ENCODE measurements around the gene GPR183. TPM values are rescaled to one million over a fixed set of nuclear protein-coding genes. Genes with fewer than 3 reads are reported as not detected.

The GPR183 gene
- polyA plus RNA-seq, 4 donors: 2.4 to 5.7 (median 5.5) TPM; not detected in 1

DNA sequence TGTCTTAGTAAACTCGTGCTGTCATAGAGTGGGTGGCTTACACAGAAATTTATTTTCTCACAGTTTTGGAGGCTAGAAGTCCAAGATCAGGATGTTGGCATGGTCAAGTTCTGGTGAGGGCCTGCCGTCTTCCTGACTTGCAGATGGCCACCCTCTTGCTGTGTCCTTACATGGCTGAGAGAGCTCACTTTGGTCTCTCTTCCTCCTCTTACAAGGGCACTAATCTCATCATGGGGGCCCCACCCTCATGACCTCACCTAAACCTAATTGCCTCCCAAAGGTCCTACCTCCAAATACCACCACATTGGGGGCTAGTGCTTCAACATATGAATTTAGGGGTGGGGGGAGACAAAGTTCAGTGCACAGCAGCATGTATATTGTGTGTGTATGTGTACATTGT, 34.7 kb downstream of the GPR183 start:
- Histone ChIP-seq H3K36me3 (ENCODE audit: control insufficient read depth in 3 of 3, insufficient read depth in 2 of 3, low read depth in 1 of 3, low read length in 3 of 3) (peaks cover 0 to 16% (median 0%) of the 10 kb centered on the region in 3 donors), H3K9me3 (ENCODE audit: control insufficient read depth in 2 of 2, insufficient read depth in 1 of 2, low read depth in 1 of 2, low read length in 1 of 2) (peaks cover 0 to 9% of the 10 kb centered on the region in 2 donors), H3K4me1 (ENCODE audit: control insufficient read depth in 3 of 3, insufficient read depth in 2 of 3, low read depth in 1 of 3, low read length in 2 of 3) (no peaks in the 10 kb centered on the region), H3K4me3 (ENCODE audit: low read depth in 1 of 3, low read length in 3 of 3) (no peak overlapping the region), H3K27ac (ENCODE audit: low read depth in 1 of 3, low read length in 2 of 3) (peak overlapping the region in 1 of 3 donors; percentile 27), H3K27me3 (ENCODE audit: control insufficient read depth in 3 of 3, insufficient read depth in 3 of 3, low read length in 3 of 3) (no peaks in the 10 kb centered on the region)
- DNase-seq (no peak), FAIRE-seq (no peak)
- WGBS, 3 donors: 96 to 100% (median 97%) methylated on average over 2 of the region's 2 CpGs

DNA sequence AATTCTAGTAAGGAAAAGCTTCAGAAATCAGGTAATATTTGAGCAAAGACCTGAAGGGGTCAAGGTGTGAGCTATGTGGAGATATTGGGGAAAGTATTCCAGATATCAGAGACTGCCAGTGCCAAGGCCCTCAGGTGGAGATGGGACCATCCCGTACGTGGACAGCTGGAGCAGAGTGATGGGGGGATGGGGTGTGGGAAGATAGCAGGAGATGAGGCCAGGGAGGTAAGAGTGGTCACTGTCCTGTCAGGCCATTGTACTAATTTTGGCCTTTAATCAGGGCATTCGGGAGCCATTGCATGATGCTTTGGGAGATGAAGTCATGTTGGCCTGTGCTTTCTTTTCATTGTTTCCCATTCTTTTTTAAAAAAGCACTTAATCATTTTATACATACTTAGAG, 36.0 kb downstream of the GPR183 start:
- Histone ChIP-seq H3K36me3 (ENCODE audit: control insufficient read depth in 3 of 3, insufficient read depth in 2 of 3, low read depth in 1 of 3, low read length in 3 of 3) (peaks cover 0 to 12% (median 0%) of the 10 kb centered on the region in 3 donors), H3K9me3 (ENCODE audit: control insufficient read depth in 2 of 2, insufficient read depth in 1 of 2, low read depth in 1 of 2, low read length in 1 of 2) (peaks cover 0 to 9% of the 10 kb centered on the region in 2 donors), H3K27ac (ENCODE audit: low read depth in 1 of 3, low read length in 2 of 3) (peak overlapping the region in 1 of 3 donors; percentile 1), H3K4me1 (ENCODE audit: control insufficient read depth in 3 of 3, insufficient read depth in 2 of 3, low read depth in 1 of 3, low read length in 2 of 3) (no peaks in the 10 kb centered on the region), H3K4me3 (ENCODE audit: low read depth in 1 of 3, low read length in 3 of 3) (no peak overlapping the region), H3K27me3 (ENCODE audit: control insufficient read depth in 3 of 3, insufficient read depth in 3 of 3, low read length in 3 of 3) (no peaks in the 10 kb centered on the region)
- no peak for FAIRE-seq
- DNase-seq: no peak
- WGBS, 3 donors: 80 to 94% (median 86%) methylated on average over 3 of the region's 3 CpGs

DNA sequence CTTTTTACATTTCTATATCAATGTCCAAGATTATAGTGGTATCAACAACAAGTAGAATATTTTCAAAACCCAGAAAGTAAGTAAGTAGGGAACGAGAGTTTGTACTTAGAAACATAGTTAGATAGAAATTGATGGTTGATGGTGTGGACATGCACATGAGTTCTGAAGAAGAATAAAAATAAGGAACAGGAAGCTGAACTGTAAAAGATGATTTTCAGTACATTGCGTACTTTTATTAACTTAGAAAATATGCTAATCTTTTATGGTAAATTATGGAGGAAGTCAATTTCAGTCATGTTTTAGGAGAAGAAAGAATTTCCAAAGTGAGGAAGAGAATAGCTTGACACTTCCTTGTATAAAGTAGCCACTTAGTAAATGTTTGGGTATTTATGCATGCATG, 36.7 kb downstream of the GPR183 start:
- no peak for DNase-seq
- peak; percentile 15 for FAIRE-seq
- 68 to 95% (median 86%) methylated on average over 2 of the region's 2 CpGs for WGBS, 3 donors
- Histone ChIP-seq H3K36me3 (ENCODE audit: control insufficient read depth in 3 of 3, insufficient read depth in 2 of 3, low read depth in 1 of 3, low read length in 3 of 3) (peaks cover 0 to 11% (median 0%) of the 10 kb centered on the region in 3 donors), H3K4me1 (ENCODE audit: control insufficient read depth in 3 of 3, insufficient read depth in 2 of 3, low read depth in 1 of 3, low read length in 2 of 3) (no peaks in the 10 kb centered on the region), H3K27me3 (ENCODE audit: control insufficient read depth in 3 of 3, insufficient read depth in 3 of 3, low read length in 3 of 3) (no peaks in the 10 kb centered on the region), H3K4me3 (ENCODE audit: low read depth in 1 of 3, low read length in 3 of 3) (no peak overlapping the region), H3K27ac (ENCODE audit: low read depth in 1 of 3, low read length in 2 of 3) (no peak overlapping the region), H3K9me3 (ENCODE audit: control insufficient read depth in 2 of 2, insufficient read depth in 1 of 2, low read depth in 1 of 2, low read length in 1 of 2) (peaks cover 0 to 9% of the 10 kb centered on the region in 2 donors)

DNA sequence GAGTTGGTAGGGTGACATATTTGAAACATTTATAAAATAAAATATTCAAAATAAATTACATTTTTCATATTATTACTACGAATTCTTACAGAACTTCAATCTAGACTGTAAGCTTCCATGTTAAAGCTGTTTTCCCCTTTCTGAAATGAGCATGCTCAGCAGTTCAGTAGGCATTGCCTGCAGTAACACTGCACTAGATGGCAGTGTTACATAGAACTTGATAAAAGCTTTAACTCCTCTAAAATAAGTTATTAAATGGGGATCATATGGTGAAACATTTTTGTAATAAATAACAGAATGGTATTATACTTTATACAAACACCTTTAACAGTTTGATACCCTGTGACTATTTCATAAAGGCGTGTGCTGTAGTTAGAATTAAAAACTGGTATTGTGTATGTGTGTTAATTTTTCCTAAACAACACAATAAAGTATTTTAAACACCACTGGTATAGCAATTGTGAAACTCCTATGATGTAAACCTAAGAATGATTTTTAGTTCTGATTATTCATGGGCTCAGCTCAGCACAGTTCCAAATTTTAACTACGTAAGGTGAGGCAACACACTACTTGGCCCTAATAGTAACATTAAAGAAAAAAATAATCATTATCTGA, 37.5 kb downstream of the GPR183 start:
- Histone ChIP-seq H3K27ac (ENCODE audit: low read depth in 1 of 3, low read length in 2 of 3) (no peak overlapping the region), H3K4me1 (ENCODE audit: control insufficient read depth in 3 of 3, insufficient read depth in 2 of 3, low read depth in 1 of 3, low read length in 2 of 3) (no peaks in the 10 kb centered on the region), H3K36me3 (ENCODE audit: control insufficient read depth in 3 of 3, insufficient read depth in 2 of 3, low read depth in 1 of 3, low read length in 3 of 3) (peaks cover 0 to 9% (median 1%) of the 10 kb centered on the region in 3 donors), H3K9me3 (ENCODE audit: control insufficient read depth in 2 of 2, insufficient read depth in 1 of 2, low read depth in 1 of 2, low read length in 1 of 2) (peaks cover 0 to 9% of the 10 kb centered on the region in 2 donors), H3K27me3 (ENCODE audit: control insufficient read depth in 3 of 3, insufficient read depth in 3 of 3, low read length in 3 of 3) (no peaks in the 10 kb centered on the region), H3K4me3 (ENCODE audit: low read depth in 1 of 3, low read length in 3 of 3) (no peak overlapping the region)
- 62 to 80% (median 65%) methylated on average over 3 of the region's 3 CpGs for WGBS, 3 donors
- FAIRE-seq (peak; percentile 36), DNase-seq (peak; percentile 50 to 54)

DNA sequence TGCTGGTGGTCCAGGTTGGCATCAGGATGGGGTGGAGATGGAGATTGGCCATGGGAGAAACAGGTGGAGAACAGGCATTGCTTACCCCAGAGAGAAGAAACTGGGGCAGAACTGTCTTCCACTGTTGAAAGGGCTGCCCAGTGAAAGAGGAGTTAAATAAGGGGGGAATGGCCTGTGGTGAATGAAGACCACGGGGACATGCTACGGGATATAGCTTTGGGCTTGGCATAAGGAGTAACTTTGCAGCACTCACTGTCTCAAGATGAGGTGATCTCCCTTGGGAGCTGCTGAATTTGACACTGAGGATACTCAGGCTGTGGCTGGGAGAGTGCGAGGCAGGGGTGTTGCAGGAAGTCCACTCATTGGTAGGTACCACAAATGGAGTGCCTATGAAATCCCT, 38.4 kb downstream of the GPR183 start:
- DNase-seq (no peak), FAIRE-seq (no peak)
- H3K36me3 ChIP-seq (ENCODE audit: control insufficient read depth in 3 of 3, insufficient read depth in 2 of 3, low read depth in 1 of 3, low read length in 3 of 3): peaks cover 0 to 13% (median 1%) of the 10 kb centered on the region in 3 donors
- 87 to 98% (median 89%) methylated on average over 3 of the region's 3 CpGs for WGBS, 3 donors
- no peaks in the 10 kb centered on the region for H3K4me1 ChIP-seq (ENCODE audit: control insufficient read depth in 3 of 3, insufficient read depth in 2 of 3, low read depth in 1 of 3, low read length in 2 of 3)
- H3K9me3 ChIP-seq (ENCODE audit: control insufficient read depth in 2 of 2, insufficient read depth in 1 of 2, low read depth in 1 of 2, low read length in 1 of 2): peaks cover 0 to 9% of the 10 kb centered on the region in 2 donors
- H3K4me3 ChIP-seq (ENCODE audit: low read depth in 1 of 3, low read length in 3 of 3): no peak overlapping the region
- H3K27me3 ChIP-seq (ENCODE audit: control insufficient read depth in 3 of 3, insufficient read depth in 3 of 3, low read length in 3 of 3): no peaks in the 10 kb centered on the region
- no peak overlapping the region for H3K27ac ChIP-seq (ENCODE audit: low read depth in 1 of 3, low read length in 2 of 3)

DNA sequence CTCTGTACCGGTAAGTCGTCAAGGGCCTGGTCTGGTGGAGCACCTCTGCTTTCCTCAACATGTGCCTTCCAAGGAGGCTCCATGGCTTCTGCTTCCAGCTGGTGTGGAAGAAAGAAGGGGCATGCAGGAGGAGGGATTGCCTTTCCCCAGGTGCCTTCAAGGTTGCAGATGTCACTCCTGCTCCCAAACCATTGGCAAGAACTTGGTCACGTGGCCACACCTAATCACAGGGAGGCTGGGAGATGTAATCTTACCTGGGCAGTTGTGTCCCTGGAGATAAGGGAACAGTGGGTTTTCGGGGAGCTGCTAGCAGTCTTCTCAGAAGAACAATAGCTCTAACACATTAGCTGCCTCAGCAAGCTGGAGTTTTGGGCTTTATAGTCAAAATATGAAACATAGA, 39.3 kb downstream of the GPR183 start:
- H3K36me3 ChIP-seq (ENCODE audit: control insufficient read depth in 3 of 3, insufficient read depth in 2 of 3, low read depth in 1 of 3, low read length in 3 of 3): peaks cover 0 to 13% (median 1%) of the 10 kb centered on the region in 3 donors
- H3K4me1 ChIP-seq (ENCODE audit: control insufficient read depth in 3 of 3, insufficient read depth in 2 of 3, low read depth in 1 of 3, low read length in 2 of 3): no peaks in the 10 kb centered on the region
- H3K27me3 ChIP-seq (ENCODE audit: control insufficient read depth in 3 of 3, insufficient read depth in 3 of 3, low read length in 3 of 3): no peaks in the 10 kb centered on the region
- no peak for FAIRE-seq
- WGBS, 3 donors: 79 to 83% (median 82%) methylated on average over 4 of the region's 4 CpGs
- H3K27ac ChIP-seq (ENCODE audit: low read depth in 1 of 3, low read length in 2 of 3): no peak overlapping the region
- H3K4me3 ChIP-seq (ENCODE audit: low read depth in 1 of 3, low read length in 3 of 3): no peak overlapping the region
- DNase-seq: no peak
- H3K9me3 ChIP-seq (ENCODE audit: control insufficient read depth in 2 of 2, insufficient read depth in 1 of 2, low read depth in 1 of 2, low read length in 1 of 2): peaks cover 0 to 9% of the 10 kb centered on the region in 2 donors

DNA sequence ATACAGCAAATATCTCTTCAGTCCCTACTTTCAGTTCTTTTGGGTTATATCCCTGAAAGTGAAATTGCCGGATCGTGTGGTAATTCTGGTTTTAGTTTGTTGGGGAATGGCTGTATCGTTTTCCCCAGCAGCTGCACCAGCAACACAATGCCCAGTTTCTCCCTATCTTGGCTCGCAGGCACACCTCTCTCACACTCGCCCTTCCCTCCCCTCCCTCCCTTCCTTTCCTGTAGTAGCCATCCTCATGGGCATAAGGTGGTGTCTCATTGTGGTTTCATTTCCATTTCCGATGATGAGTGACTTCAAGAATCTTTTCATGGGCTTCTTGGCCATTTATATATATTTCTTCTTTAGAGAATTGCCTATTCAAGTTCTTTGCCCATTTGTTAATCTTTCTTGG, 40.4 kb downstream of the GPR183 start:
- H3K27ac ChIP-seq (ENCODE audit: low read depth in 1 of 3, low read length in 2 of 3): no peak overlapping the region
- DNase-seq: no peak
- WGBS, 3 donors: 85 to 88% (median 87%) methylated on average over 6 of the region's 6 CpGs
- no peaks in the 10 kb centered on the region for H3K9me3 ChIP-seq (ENCODE audit: control insufficient read depth in 2 of 2, insufficient read depth in 1 of 2, low read depth in 1 of 2, low read length in 1 of 2)
- H3K36me3 ChIP-seq (ENCODE audit: control insufficient read depth in 3 of 3, insufficient read depth in 2 of 3, low read depth in 1 of 3, low read length in 3 of 3): peaks cover 0 to 13% (median 1%) of the 10 kb centered on the region in 3 donors
- no peak overlapping the region for H3K4me3 ChIP-seq (ENCODE audit: low read depth in 1 of 3, low read length in 3 of 3)
- no peaks in the 10 kb centered on the region for H3K27me3 ChIP-seq (ENCODE audit: control insufficient read depth in 3 of 3, insufficient read depth in 3 of 3, low read length in 3 of 3)
- no peak for FAIRE-seq
- H3K4me1 ChIP-seq (ENCODE audit: control insufficient read depth in 3 of 3, insufficient read depth in 2 of 3, low read depth in 1 of 3, low read length in 2 of 3): no peaks in the 10 kb centered on the region

DNA sequence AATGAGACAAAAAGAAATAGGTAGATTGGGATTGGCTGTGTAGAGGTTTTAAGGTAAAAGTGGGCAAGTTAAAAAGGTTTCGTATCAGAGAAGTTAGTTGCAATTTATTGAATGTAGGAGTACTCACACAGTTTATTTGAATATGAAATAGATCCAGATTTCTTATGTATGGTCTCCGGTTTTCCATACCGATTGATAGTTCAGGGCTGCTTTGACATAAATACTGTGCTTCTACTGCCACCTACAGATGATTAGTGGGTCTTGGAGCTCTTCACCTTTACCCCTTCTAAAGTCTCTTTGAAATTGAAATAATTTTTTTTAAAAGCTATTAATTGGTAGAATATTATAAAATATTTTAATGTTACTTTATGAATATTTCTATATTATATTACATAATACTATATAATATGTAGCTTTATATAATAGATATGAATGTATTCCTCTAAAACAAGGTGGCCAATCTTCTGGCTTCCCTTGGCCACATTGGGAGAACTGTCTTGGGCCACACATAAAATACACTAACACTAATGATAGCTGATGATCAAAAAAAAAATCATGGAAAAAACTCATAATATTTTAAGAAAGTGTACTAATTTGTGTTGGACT, 41.3 kb downstream of the GPR183 start:
- Histone ChIP-seq H3K4me3 (ENCODE audit: low read depth in 1 of 3, low read length in 3 of 3) (no peak overlapping the region), H3K4me1 (ENCODE audit: control insufficient read depth in 3 of 3, insufficient read depth in 2 of 3, low read depth in 1 of 3, low read length in 2 of 3) (peaks cover 0 to 3% (median 0%) of the 10 kb centered on the region in 3 donors), H3K27me3 (ENCODE audit: control insufficient read depth in 3 of 3, insufficient read depth in 3 of 3, low read length in 3 of 3) (no peaks in the 10 kb centered on the region), H3K36me3 (ENCODE audit: control insufficient read depth in 3 of 3, insufficient read depth in 2 of 3, low read depth in 1 of 3, low read length in 3 of 3) (peaks cover 1 to 13% (median 3%) of the 10 kb centered on the region in 3 donors), H3K9me3 (ENCODE audit: control insufficient read depth in 2 of 2, insufficient read depth in 1 of 2, low read depth in 1 of 2, low read length in 1 of 2) (no peaks in the 10 kb centered on the region), H3K27ac (ENCODE audit: low read depth in 1 of 3, low read length in 2 of 3) (no peak overlapping the region)
- FAIRE-seq: peak; percentile 72
- peak; percentile 61 to 65 for DNase-seq
- 14 to 29% (median 29%) methylated on average over 3 of the region's 3 CpGs for WGBS, 3 donors
